Neuronal stem cell (in vitro differentiated cells): ENCODE measurements around the gene ZNF563.
A peak's percentile ranks its signal among the peaks of the same experiment; 100 is the strongest.

Source experiments
- DNase-seq: peaks from one replicate; pipeline ENCODE4 v3.0.0-alpha.2; 2013; ENCODE audit warnings: low spot score
- H2AFZ ChIP-seq: one replicate; pipeline ENCODE4 v1.6.1; 2013; ENCODE audit warnings: mild to moderate bottlenecking, low read length, inconsistent platforms
- H2AK5ac ChIP-seq: 2 replicates; pipeline ENCODE4 v1.6.1; 2013; ENCODE audit warnings: low read depth, mild to moderate bottlenecking, inconsistent platforms, low read length, moderate library complexity, mixed read lengths
- H2BK120ac ChIP-seq: 2 replicates; pipeline ENCODE4 v1.6.1; 2013; ENCODE audit warnings: low read depth, mild to moderate bottlenecking, inconsistent platforms, low read length, moderate library complexity, mixed read lengths
- H2BK12ac ChIP-seq: one replicate; pipeline ENCODE4 v1.6.1; 2013; ENCODE audit warnings: low read length, inconsistent platforms
- H2BK15ac ChIP-seq: 2 replicates; pipeline ENCODE4 v1.6.1; 2013; ENCODE audit warnings: mild to moderate bottlenecking, low read length, inconsistent platforms, mixed read lengths
- H2BK5ac ChIP-seq: one replicate; pipeline ENCODE4 v1.6.1; 2013; ENCODE audit warnings: inconsistent platforms, mild to moderate bottlenecking, low read length, moderate library complexity
- H3K14ac ChIP-seq: one replicate; pipeline ENCODE4 v1.6.1; 2013; ENCODE audit warnings: low read length, inconsistent platforms
- H3K18ac ChIP-seq: 2 replicates; pipeline ENCODE4 v1.6.1; 2013; ENCODE audit warnings: low read length, inconsistent platforms
- H3K23ac ChIP-seq: 2 replicates; pipeline ENCODE4 v1.6.1; 2013; ENCODE audit warnings: low read depth, mild to moderate bottlenecking, mixed read lengths, low read length, inconsistent platforms; ENCODE audit not compliant: poor library complexity
- H3K27ac ChIP-seq: replicated peaks from 3 replicates; pipeline ENCODE4 v1.5.1; 2013; ENCODE audit warnings: low read length, inconsistent platforms
- H3K27me3 ChIP-seq, 3 experiments: 2 replicates each; pipeline ENCODE4 v1.6.1; 2013; ENCODE audit warnings: low read length in 3 of 3, mild to moderate bottlenecking in 2 of 3, inconsistent platforms in 1 of 3, low read depth in 1 of 3, mixed read lengths in 1 of 3, moderate library complexity in 1 of 3; ENCODE audit not compliant: control insufficient read depth in 3 of 3, insufficient read depth in 3 of 3
- H3K36me3 ChIP-seq, 2 donors: replicated peaks in 1 of 2; 2 replicates each; pipeline ENCODE4 v1.6.1; 2013; ENCODE audit warnings: low read length in 2 of 2; ENCODE audit not compliant: control insufficient read depth in 2 of 2, insufficient read depth in 2 of 2
- H3K4ac ChIP-seq: 2 replicates; pipeline ENCODE4 v1.6.1; 2013; ENCODE audit warnings: inconsistent platforms, mild to moderate bottlenecking, low read length, moderate library complexity
- H3K4me1 ChIP-seq, 2 donors: 1 replicate in 1 of 2; 2 replicates in 1 of 2; pipeline ENCODE4 v1.6.1; 2013; ENCODE audit warnings: low read length in 2 of 2, low read depth in 1 of 2; ENCODE audit not compliant: control insufficient read depth in 2 of 2, insufficient read depth in 1 of 2
- H3K4me2 ChIP-seq: one replicate; pipeline ENCODE4 v1.6.1; 2013; ENCODE audit warnings: mild to moderate bottlenecking, low read length, inconsistent platforms; ENCODE audit not compliant: insufficient read depth, poor library complexity, severe bottlenecking
- H3K4me3 ChIP-seq, 2 donors: 2 replicates each; pipeline ENCODE4 v1.5.1; 2013; ENCODE audit warnings: low read length in 2 of 2, mild to moderate bottlenecking in 2 of 2, inconsistent platforms in 1 of 2, moderate library complexity in 1 of 2
- H3K79me1 ChIP-seq: one replicate; pipeline ENCODE4 v1.6.1; 2013; ENCODE audit warnings: low read depth, mild to moderate bottlenecking, inconsistent platforms, low read length, moderate library complexity
- H3K9ac ChIP-seq: one replicate; pipeline ENCODE4 v1.6.1; 2013; ENCODE audit warnings: mild to moderate bottlenecking, low read depth, low read length, inconsistent platforms; ENCODE audit not compliant: poor library complexity
- H3K9me3 ChIP-seq, 2 donors: replicated peaks in 1 of 2; 2 replicates each; pipeline versions ENCODE3 to v1.6.1; 2013; ENCODE audit warnings: low read length in 2 of 2, mild to moderate bottlenecking in 2 of 2, inconsistent platforms in 1 of 2, low read depth in 1 of 2, mixed read lengths in 1 of 2, moderate library complexity in 1 of 2; ENCODE audit not compliant: control insufficient read depth in 2 of 2, insufficient read depth in 1 of 2
- H4K8ac ChIP-seq: one replicate; pipeline ENCODE4 v1.6.1; 2013; ENCODE audit warnings: low read depth, mild to moderate bottlenecking, inconsistent platforms, low read length, moderate library complexity
- H4K91ac ChIP-seq: one replicate; pipeline ENCODE4 v1.6.1; 2013; ENCODE audit warnings: low read length, low read depth, mild to moderate bottlenecking, inconsistent platforms; ENCODE audit not compliant: poor library complexity
- WGBS, 2 donors: extraction: QIAGEN DNeasy Blood & Tissue Kit; methylation state at CpG; one replicate each; pipeline ENCODE4 v1.1.7; 2013; ENCODE audit warnings: missing lambda C conversion rate in 2 of 2, mixed read lengths in 1 of 2; ENCODE audit not compliant: insufficient read length in 2 of 2, insufficient replicate concordance in 1 of 2; ENCODE audit errors: extremely low coverage in 2 of 2; 5-methylcytosine and 5-hydroxymethylcytosine counted together

ZNF563 gene

GRCh38 chr19:12294249-12295158, 38.9 kb downstream of the ZNF563 start, which contains the start of gene ZNF44:
Gene ZNF44 (minus strand): TSS chr19:12294883. CDS start chr19:12294694, 189 bp downstream.
- peak within 1 kb of the TSS; percentile 97 for H3K14ac ChIP-seq
- no CpG with 5 or more reads among the region's 66 CpGs for WGBS, 2 donors

GRCh38 chr19:12293777-12294248, 39.6 kb downstream of the ZNF563 start:
- H2BK15ac ChIP-seq: no peak overlapping the region
- peak overlapping the region; percentile 96 for H3K18ac ChIP-seq
- H2BK120ac ChIP-seq: no peak overlapping the region
- H2AK5ac ChIP-seq: no peak overlapping the region
- H3K4me2 ChIP-seq: peak overlapping the region; percentile 87
- no peak overlapping the region for H4K91ac ChIP-seq
- peak; percentile 39 for DNase-seq
- H2AFZ ChIP-seq: peak overlapping the region; percentile 93
- H2BK5ac ChIP-seq: peak overlapping the region; percentile 88
- no peak overlapping the region for H3K4ac ChIP-seq
- H4K8ac ChIP-seq: no peak overlapping the region
- H2BK12ac ChIP-seq: no peak overlapping the region
- no peaks in the 10 kb centered on the region for H3K27me3 ChIP-seq
- H3K4me3 ChIP-seq: peak overlapping the region; percentile 92 to 98
- H3K36me3 ChIP-seq: peaks cover 0 to 40% of the 10 kb centered on the region in 2 donors
- WGBS, 2 donors: no CpG with 5 or more reads among the region's 18 CpGs
- peak overlapping the region; percentile 81 for H3K23ac ChIP-seq
- peak overlapping the region; percentile 93 for H3K9ac ChIP-seq
- H3K79me1 ChIP-seq: no peaks in the 10 kb centered on the region
- H3K27ac ChIP-seq: no peak overlapping the region
- peaks cover 0 to 34% of the 10 kb centered on the region in 2 donors for H3K9me3 ChIP-seq
- no peaks in the 10 kb centered on the region for H3K4me1 ChIP-seq
- H3K14ac ChIP-seq: peak overlapping the region; percentile 97

More at GRCh38 chr19:12294249-12295158, 38.9 kb downstream of the ZNF563 start, which contains the start of gene ZNF44:
- Histone ChIP-seq H2AFZ (peak within 1 kb of the TSS; percentile 93), H4K91ac (no peak within 1 kb of the TSS), H3K27ac (peak within 1 kb of the TSS; percentile 72), H2BK15ac (peak within 1 kb of the TSS; percentile 49), H3K4me3 (peak within 1 kb of the TSS; percentile 92 to 98), H3K4ac (no peak within 1 kb of the TSS), H3K9me3 (peaks cover 0 to 35% of the 10 kb centered on the region in 2 donors), H3K4me2 (peak within 1 kb of the TSS; percentile 87), H4K8ac (no peak within 1 kb of the TSS), H3K79me1 (no peaks in the 10 kb centered on the region), H2BK5ac (peak within 1 kb of the TSS; percentile 88), H3K27me3 (no peaks in the 10 kb centered on the region), H2AK5ac (no peak within 1 kb of the TSS), H3K23ac (peak within 1 kb of the TSS; percentile 81), H3K18ac (peak within 1 kb of the TSS; percentile 96), H2BK120ac (no peak within 1 kb of the TSS), H3K36me3 (peaks cover 0 to 34% of the 10 kb centered on the region in 2 donors), H3K9ac (peak within 1 kb of the TSS; percentile 93), H2BK12ac (peak within 1 kb of the TSS; percentile 41), H3K4me1 (no peaks in the 10 kb centered on the region)
- DNase-seq: peak; percentile 95

- no peak for DNase-seq
- Histone ChIP-seq H4K91ac (no peak overlapping the region), H3K4me2 (no peak overlapping the region), H3K27me3 (no peaks in the 10 kb centered on the region), H3K23ac (no peak overlapping the region), H2BK15ac (no peak overlapping the region), H4K8ac (no peak overlapping the region), H3K4me3 (no peak overlapping the region), H2BK120ac (no peak overlapping the region), H3K9ac (no peak overlapping the region), H2AFZ (no peak overlapping the region), H2BK5ac (no peak overlapping the region), H3K36me3 (peaks cover 0 to 65% of the 10 kb centered on the region in 2 donors), H3K4ac (no peak overlapping the region), H3K79me1 (no peaks in the 10 kb centered on the region), H3K9me3 (peaks cover 0 to 50% of the 10 kb centered on the region in 2 donors), H2AK5ac (no peak overlapping the region), H3K18ac (no peak overlapping the region), H2BK12ac (no peak overlapping the region), H3K4me1 (no peaks in the 10 kb centered on the region), H3K27ac (no peak overlapping the region), H3K14ac (no peak overlapping the region)
- no CpG with 5 or more reads among the region's 7 CpGs for WGBS, 2 donors
Measured at GRCh38 chr19:12289790-12290065, 43.7 kb downstream of the ZNF563 start.

GRCh38 chr19:12287958-12288500, 45.4 kb downstream of the ZNF563 start:
- no peak overlapping the region for H3K23ac ChIP-seq
- no peak overlapping the region for H3K4me3 ChIP-seq
- H3K9me3 ChIP-seq: peaks cover 1 to 62% of the 10 kb centered on the region in 2 donors
- no peak overlapping the region for H2BK5ac ChIP-seq
- no peaks in the 10 kb centered on the region for H3K27me3 ChIP-seq
- no peak overlapping the region for H3K27ac ChIP-seq
- no peak overlapping the region for H3K4me2 ChIP-seq
- peaks cover 0 to 70% of the 10 kb centered on the region in 2 donors for H3K36me3 ChIP-seq
- H4K8ac ChIP-seq: no peak overlapping the region
- no peak overlapping the region for H3K9ac ChIP-seq
- H2BK15ac ChIP-seq: no peak overlapping the region
- H4K91ac ChIP-seq: no peak overlapping the region
- WGBS, 2 donors: no CpG with 5 or more reads among the region's 1 CpG
- H2AFZ ChIP-seq: no peak overlapping the region
- no peak overlapping the region for H2BK120ac ChIP-seq
- no peak overlapping the region for H3K4ac ChIP-seq
- no peaks in the 10 kb centered on the region for H3K79me1 ChIP-seq
- no peak overlapping the region for H2AK5ac ChIP-seq
- DNase-seq: no peak
- H3K18ac ChIP-seq: no peak overlapping the region
- no peak overlapping the region for H2BK12ac ChIP-seq
- H3K4me1 ChIP-seq: no peaks in the 10 kb centered on the region
- H3K14ac ChIP-seq: no peak overlapping the region
